H1 (cell line): ENCODE measurements around the gene CDR2L. TPM values are rescaled to one million over a fixed set of nuclear protein-coding genes. Genes with fewer than 3 reads are reported as not detected.
A peak's percentile ranks its signal among the peaks of the same experiment; 100 is the strongest.

Experiments
- CTCF ChIA-PET: fragments of 300-600 bp; sonication (Branson Sonifier 250); formaldehyde crosslinking; loops from one replicate; lab custom pipeline; 2021; ENCODE audit not compliant: partially characterized antibody; lab: Charles Lee
- POLR2A ChIA-PET: fragments of 300-600 bp; sonication (Branson Sonifier 250); formaldehyde crosslinking; loops from one replicate; lab custom pipeline; 2021; ENCODE audit warnings: inconsistent platforms; ENCODE audit not compliant: partially characterized antibody; lab: Charles Lee
- DNase-seq, 2 experiments: peaks; one replicate each; pipeline versions ENCODE4 v3.0.0 to v3.0.0-alpha.2; 2010 to 2022; ENCODE audit warnings: low spot score in 2 of 2, low read depth in 1 of 2, mixed read lengths in 1 of 2
- FAIRE-seq: peaks from 2 replicates; lab custom pipeline; 2011; peaks lifted over from hg19 to GRCh38; lab: Jason Lieb, UNC
- H2AFZ ChIP-seq: 2 replicates; pipeline ENCODE4 v1.8.1; 2012; ENCODE audit warnings: low read length, inconsistent platforms
- H2AK5ac ChIP-seq: 2 replicates; pipeline ENCODE4 v1.6.1; 2013; ENCODE audit warnings: low read depth, low read length
- H2BK120ac ChIP-seq: replicated peaks from 2 replicates; pipeline ENCODE3; 2013; ENCODE audit warnings: low read depth, low read length, inconsistent platforms
- H2BK12ac ChIP-seq: 2 replicates; pipeline ENCODE4 v1.6.1; 2013; ENCODE audit warnings: low read depth, low read length
- H2BK15ac ChIP-seq: 2 replicates; pipeline ENCODE4 v1.6.1; 2013; ENCODE audit warnings: low read length
- H2BK20ac ChIP-seq: 2 replicates; pipeline ENCODE4 v1.6.1; 2013; ENCODE audit warnings: low read length
- H2BK5ac ChIP-seq: 2 replicates; pipeline ENCODE4 v1.6.1; 2013; ENCODE audit warnings: low read depth, low read length
- H3K14ac ChIP-seq: 2 replicates; pipeline ENCODE4 v1.6.1; 2013; ENCODE audit warnings: inconsistent platforms; ENCODE audit not compliant: insufficient read length
- H3K18ac ChIP-seq: 2 replicates; pipeline ENCODE4 v1.6.1; 2013; ENCODE audit warnings: low read length; ENCODE audit errors: extremely low read depth
- H3K23ac ChIP-seq: 2 replicates; pipeline ENCODE4 v1.6.1; 2013; ENCODE audit warnings: inconsistent platforms; ENCODE audit not compliant: insufficient read length
- H3K23me2 ChIP-seq: 2 replicates; pipeline ENCODE4 v1.6.1; 2013; ENCODE audit warnings: low read depth, low read length
- H3K27ac ChIP-seq: 2 replicates; pipeline ENCODE4 v1.6.1; 2011; ENCODE audit warnings: low read depth, low read length, inconsistent platforms
- H3K27me3 ChIP-seq, 4 experiments: replicated peaks in 1 of 4; 1 replicate in 1 of 4; 2 replicates in 3 of 4; pipeline versions ENCODE4 v1.6.1 to v1.8.1; 2011 to 2013; ENCODE audit warnings: low read length in 3 of 4, mild to moderate bottlenecking in 3 of 4, inconsistent platforms in 2 of 4, mixed read lengths in 2 of 4, moderate library complexity in 1 of 4; ENCODE audit not compliant: control insufficient read depth in 3 of 4, insufficient read depth in 3 of 4; ENCODE audit errors: extremely low read depth in 1 of 4
- H3K36me3 ChIP-seq, 4 experiments: 2 replicates each; pipeline versions ENCODE4 v1.6.1 to v1.8.1; 2011 to 2013; ENCODE audit warnings: mild to moderate bottlenecking in 4 of 4, low read length in 3 of 4, moderate library complexity in 2 of 4, control low read depth in 1 of 4, inconsistent platforms in 1 of 4; ENCODE audit not compliant: insufficient read depth in 4 of 4, control insufficient read depth in 2 of 4
- H3K4ac ChIP-seq: replicated peaks from 2 replicates; pipeline ENCODE3; 2013; ENCODE audit warnings: low read length, low read depth, mixed read lengths, inconsistent platforms; ENCODE audit not compliant: insufficient read length
- H3K4me1 ChIP-seq, 4 experiments: replicated peaks in 1 of 4; 1 replicate in 1 of 4; 2 replicates in 3 of 4; pipeline versions ENCODE4 v1.6.1 to v1.8.1; 2011 to 2013; ENCODE audit warnings: low read length in 3 of 4, inconsistent platforms in 2 of 4, mixed read lengths in 1 of 4; ENCODE audit not compliant: insufficient read depth in 4 of 4, control insufficient read depth in 3 of 4
- H3K4me2 ChIP-seq, 2 experiments: 2 replicates each; pipeline versions ENCODE4 v1.6.1 to v1.8.1; 2011 to 2013; ENCODE audit warnings: low read depth in 2 of 2, low read length in 2 of 2, control low read depth in 1 of 2, inconsistent platforms in 1 of 2, mild to moderate bottlenecking in 1 of 2; ENCODE audit not compliant: insufficient read depth in 1 of 2
- H3K4me3 ChIP-seq, 4 experiments: fragments of 200-600, 300-600 bp in 1 of 4; sonication (generic), shearing (Covaris generic), sonication (Bioruptor Twin) in 1 of 4; 2 replicates each; pipeline versions ENCODE4 v1.5.1 to v1.8.1; 2011 to 2016; ENCODE audit warnings: low read length in 4 of 4, low read depth in 3 of 4, control low read depth in 2 of 4, inconsistent platforms in 2 of 4, mild to moderate bottlenecking in 2 of 4, mixed read lengths in 1 of 4, moderate library complexity in 1 of 4; ENCODE audit not compliant: insufficient read depth in 2 of 4; ENCODE audit errors: extremely low read depth in 1 of 4
- H3K56ac ChIP-seq: replicated peaks from 2 replicates; pipeline ENCODE3; 2013; ENCODE audit warnings: low read depth, mild to moderate bottlenecking, mixed read lengths, low read length, inconsistent platforms; ENCODE audit not compliant: insufficient read length
- H3K79me1 ChIP-seq: 2 replicates; pipeline ENCODE4 v1.6.1; 2013; ENCODE audit warnings: low read depth, low read length, control low read depth
- H3K79me2 ChIP-seq, 2 experiments: 2 replicates each; pipeline versions ENCODE4 v1.6.1 to v1.8.1; 2012 to 2013; ENCODE audit warnings: low read length in 2 of 2, mild to moderate bottlenecking in 2 of 2, inconsistent platforms in 1 of 2; ENCODE audit not compliant: insufficient read depth in 2 of 2, control insufficient read depth in 1 of 2
- H3K9ac ChIP-seq, 4 experiments: replicated peaks in 1 of 4; 1 replicate in 1 of 4; 2 replicates in 3 of 4; pipeline versions ENCODE4 v1.6.1 to v1.8.1; 2011 to 2013; ENCODE audit warnings: low read depth in 3 of 4, low read length in 3 of 4, control low read depth in 2 of 4, mild to moderate bottlenecking in 2 of 4, moderate library complexity in 2 of 4, inconsistent platforms in 1 of 4; ENCODE audit errors: extremely low read depth in 1 of 4
- H3K9me3 ChIP-seq, 2 experiments: 2 replicates each; pipeline versions ENCODE4 v1.6.1 to v1.8.1; 2012 to 2013; ENCODE audit warnings: mild to moderate bottlenecking in 2 of 2, moderate library complexity in 2 of 2, control low read depth in 1 of 2, inconsistent platforms in 1 of 2, low read depth in 1 of 2, low read length in 1 of 2, mixed read lengths in 1 of 2; ENCODE audit not compliant: insufficient read depth in 2 of 2
- H4K20me1 ChIP-seq, 2 experiments: replicated peaks in 1 of 2; 2 replicates each; pipeline versions ENCODE3 to v1.8.1; 2011 to 2013; ENCODE audit warnings: inconsistent platforms in 2 of 2, low read length in 2 of 2, mild to moderate bottlenecking in 1 of 2; ENCODE audit not compliant: insufficient read depth in 2 of 2, control insufficient read depth in 1 of 2
- H4K5ac ChIP-seq: 2 replicates; pipeline ENCODE4 v1.6.1; 2013; ENCODE audit warnings: low read length, low read depth, mixed read lengths, inconsistent platforms; ENCODE audit not compliant: insufficient read length
- H4K8ac ChIP-seq: 2 replicates; pipeline ENCODE4 v1.8.0; 2013; ENCODE audit warnings: mild to moderate bottlenecking, moderate library complexity, low read length, inconsistent platforms; ENCODE audit not compliant: insufficient read depth; ENCODE audit errors: extremely low read depth
- H4K91ac ChIP-seq: replicated peaks from 2 replicates; pipeline ENCODE3; 2013; ENCODE audit warnings: low read length, mixed read lengths, inconsistent platforms; ENCODE audit not compliant: insufficient read length
- ASH2L ChIP-seq: fragments of 200-600, 300-600 bp; sonication (generic); IDR thresholded peaks from one replicate; pipeline ENCODE4 v1.7.1; 2017; ENCODE audit warnings: low read length
- ATF3 ChIP-seq: IDR thresholded peaks from 2 replicates; pipeline ENCODE4 v1.6.1; 2011; ENCODE audit warnings: low read depth, mild to moderate bottlenecking, low read length; ENCODE audit not compliant: insufficient read depth
- BACH1 ChIP-seq: IDR thresholded peaks from 2 replicates; pipeline ENCODE4 v1.6.1; 2012; ENCODE audit warnings: low read length, improper control_type of control experiment
- BCL11A ChIP-seq, 2 experiments: IDR thresholded peaks; one replicate each; pipeline ENCODE4 v1.6.1; 2011; ENCODE audit warnings: low read depth in 2 of 2, low read length in 2 of 2, mild to moderate bottlenecking in 2 of 2
- CBX8 ChIP-seq: fragments of 300-800, 300-1000 bp; sonication (generic); IDR thresholded peaks from 2 replicates; pipeline ENCODE4 v1.7.1; 2016; ENCODE audit warnings: low read depth, low read length, borderline replicate concordance
- CTBP2 ChIP-seq: IDR thresholded peaks from 2 replicates; pipeline ENCODE4 v1.7.0; 2011; ENCODE audit warnings: borderline replicate concordance, mild to moderate bottlenecking, moderate library complexity, mixed read lengths, low read length; ENCODE audit not compliant: insufficient read depth, insufficient read length
- KDM5A ChIP-seq: fragments of 200-600 bp; IDR thresholded peaks from 2 replicates; pipeline ENCODE4 v1.7.1; 2012; ENCODE audit warnings: mild to moderate bottlenecking, low read length, inconsistent platforms, mixed read lengths
- RBBP5 ChIP-seq: IDR thresholded peaks from 2 replicates; pipeline ENCODE4 v1.7.1; 2012; ENCODE audit warnings: low read depth, mild to moderate bottlenecking, inconsistent platforms, low read length, moderate library complexity, borderline replicate concordance
- TAF1 ChIP-seq: IDR thresholded peaks from 2 replicates; pipeline ENCODE4 v1.6.1; 2011; ENCODE audit warnings: mild to moderate bottlenecking, low read depth, low read length
- TBP ChIP-seq: IDR thresholded peaks from 2 replicates; pipeline ENCODE4 v1.6.1; 2011; ENCODE audit warnings: low read depth, low read length, improper control_type of control experiment
- WGBS, 2 experiments: shearing (Covaris generic) in 1 of 2; methylation state at CpG; one replicate each; pipeline versions ENCODE4 v1.1.6 to v1.1.7; 2013 to 2015; ENCODE audit warnings: low lambda C conversion rate in 2 of 2, mixed read lengths in 2 of 2, inconsistent platforms in 1 of 2, low coverage in 1 of 2, missing lambda C conversion rate in 1 of 2; ENCODE audit not compliant: insufficient replicate concordance in 2 of 2, insufficient coverage in 1 of 2, insufficient read length in 1 of 2; ENCODE audit errors: extremely low coverage in 1 of 2, missing lambda C conversion rate in 1 of 2; 5-methylcytosine and 5-hydroxymethylcytosine counted together
- polyA plus RNA-seq, 7 experiments: library from polyadenylated mRNA; depleted of rRNA in 3 of 7; stranded (reverse) in 5 of 7; unstranded in 2 of 7; fragments of >200 nt in 5 of 7; fragments of 200-250 nt in 2 of 7; gene quantifications; 1 replicate in 5 of 7; 2 replicates in 1 of 7; 4 replicates in 1 of 7; pipeline versions ENCODE4 v1.2.1 to v1.2.3, GENCODE V29; 2011 to 2013; ENCODE audit warnings: missing spikeins in 2 of 7, mixed read lengths in 2 of 7
- total RNA-seq: library from RNA; stranded (reverse); fragmentation: NEBNext Ultra II Directional; extraction: Animal tissue kit (Norgen Biotek cat#: 25700); gene quantifications from 2 replicates; pipeline ENCODE4 v1.2.1, GENCODE V29; 2021

Gene CDR2L
- total and polyA plus RNA-seq, 2 of the 8 experiments (the other 6 are each of a cell fraction or from before 2014, with no cell fraction given): 20.4 to 38.1 TPM

- H3K56ac ChIP-seq: peak within 1 kb of the TSS; percentile 93
- ChIA-PET POLR2A (interaction anchor here (0.5 to 4.8 kb wide), 20 partner anchors 9 to 192 kb away, joined by 3 to 20 read pairs (median 3); partner anchors contain the start of genes CDR2L, HID1, MRPL58 and NT5C), CTCF (interaction anchor here (0.5 to 2.2 kb wide), 2 partner anchors 15 to 60 kb away, joined by 4 to 10 read pairs; no protein-coding TSS in a partner anchor)
- H3K4me3 ChIP-seq: peak within 1 kb of the TSS; percentile 86 to 98 (median 97)
- H4K91ac ChIP-seq: peak within 1 kb of the TSS; percentile 75
- H3K27ac ChIP-seq: peak within 1 kb of the TSS; percentile 75; the same call in 1 of the 2 replicates
- 2% methylated on average over 44 of the region's 72 CpGs; no CpG with 5 or more reads in 1 of the 2 experiments for WGBS, 2 experiments
- peak within 1 kb of the TSS; percentile 94 for H3K4ac ChIP-seq
- peaks cover 4 to 20% (median 5%) of the 10 kb centered on the region in 4 experiments; a peak in 6 of 7 replicates for H3K4me1 ChIP-seq
- H2BK5ac ChIP-seq: peak within 1 kb of the TSS; percentile 98
- H3K27me3 ChIP-seq: no peaks in the 10 kb centered on the region
- H3K23me2 ChIP-seq: no peaks in the 10 kb centered on the region; the same call in 1 of the 2 replicates
- peaks cover 8 to 36% of the 10 kb centered on the region in 2 experiments for H3K79me2 ChIP-seq
- peaks cover under 1 to 3% of the 10 kb centered on the region in 2 experiments for H4K20me1 ChIP-seq
- H3K14ac ChIP-seq: no peak within 1 kb of the TSS
- H3K36me3 ChIP-seq: peaks cover 0 to 31% (median 9%) of the 10 kb centered on the region in 4 experiments; a peak in 6 of 8 replicates
- H3K9ac ChIP-seq: peak within 1 kb of the TSS; percentile 70 to 85 (median 81)
- H3K23ac ChIP-seq: no peak within 1 kb of the TSS
- no peaks in the 10 kb centered on the region for H3K9me3 ChIP-seq
- FAIRE-seq: no peak
- H3K18ac ChIP-seq: peak within 1 kb of the TSS; percentile 11
- no peak within 1 kb of the TSS for H2BK120ac ChIP-seq
- peaks cover 4% of the 10 kb centered on the region; the same call in 1 of the 2 replicates for H3K79me1 ChIP-seq
- peak; percentile 86 to 94 for DNase-seq
- H2BK15ac ChIP-seq: peak within 1 kb of the TSS; percentile 12; the same call in 1 of the 2 replicates
- no peak within 1 kb of the TSS for H2BK20ac ChIP-seq
- H4K5ac ChIP-seq: peak within 1 kb of the TSS; percentile 96
- H4K8ac ChIP-seq: peak within 1 kb of the TSS; percentile 85
- peak within 1 kb of the TSS; percentile 82 to 97 for H3K4me2 ChIP-seq
- H2AFZ ChIP-seq: no peak within 1 kb of the TSS
- peak within 1 kb of the TSS; percentile 55; the same call in 1 of the 2 replicates for H2BK12ac ChIP-seq
- H2AK5ac ChIP-seq: no peak within 1 kb of the TSS
- TF ChIP-seq CTBP2 (no peak), BACH1 (peak; percentile 34), ATF3 (no peak), KDM5A (peak; percentile 41; the same call in 1 of the 2 replicates), TBP (peak; percentile 68), CBX8 (no peak), TAF1 (peak; percentile 73), RBBP5 (peak; percentile 66; the same call in 1 of the 2 replicates), BCL11A (IDR thresholded peaks at IDR 0.05; ENCODE audit: low read depth in 2 of 2, low read length in 2 of 2) (no peak), ASH2L (peak; percentile 83)
Observed at GRCh38 chr17:75046407-75047289, 59.2 kb downstream of the CDR2L start, which contains the start of the genes ATP5PD and KCTD2. TSS of gene ATP5PD (minus strand) at chr17:75046969. CDS start at chr17:75042650, 4,319 bp downstream. TSS of gene KCTD2 (plus strand) at chr17:75047225. CDS start at chr17:75047251, 26 bp downstream.
